AG20443 (cell line): Measurements from ENCODE around the gene ADGRB3.

Experiments
- DNase-seq: peaks from one replicate; pipeline ENCODE4 v3.0.0; 2012; ENCODE audit warnings: low spot score, mixed read lengths

ADGRB3 gene

GRCh38 chr6:68704485-68704884 lies 69.4 kb downstream of the ADGRB3 start:
- no peak for DNase-seq

DNA sequence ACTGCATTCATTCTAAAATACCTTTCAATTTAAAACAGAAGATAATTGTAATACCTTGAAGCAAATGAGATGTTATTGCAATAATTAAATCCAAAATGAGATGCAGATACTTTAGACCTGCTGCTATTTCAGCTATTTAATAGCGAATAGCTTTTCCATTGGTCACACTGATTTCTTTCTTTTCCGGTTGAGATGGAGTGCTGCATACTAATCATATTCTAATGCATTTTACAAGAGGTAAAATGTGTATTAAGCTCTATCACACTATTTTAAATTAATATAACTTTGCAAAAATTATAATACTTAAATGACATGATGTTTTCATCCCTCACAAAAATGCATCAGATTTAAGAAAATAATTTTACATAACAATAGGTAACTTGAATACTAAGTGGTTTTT lies 74.0 kb downstream of the ADGRB3 start:
- DNase-seq: no peak

- DNase-seq: no peak
These were observed 74.8 kb downstream of the ADGRB3 start for GRCh38 chr6:68709882-68710281.

DNA sequence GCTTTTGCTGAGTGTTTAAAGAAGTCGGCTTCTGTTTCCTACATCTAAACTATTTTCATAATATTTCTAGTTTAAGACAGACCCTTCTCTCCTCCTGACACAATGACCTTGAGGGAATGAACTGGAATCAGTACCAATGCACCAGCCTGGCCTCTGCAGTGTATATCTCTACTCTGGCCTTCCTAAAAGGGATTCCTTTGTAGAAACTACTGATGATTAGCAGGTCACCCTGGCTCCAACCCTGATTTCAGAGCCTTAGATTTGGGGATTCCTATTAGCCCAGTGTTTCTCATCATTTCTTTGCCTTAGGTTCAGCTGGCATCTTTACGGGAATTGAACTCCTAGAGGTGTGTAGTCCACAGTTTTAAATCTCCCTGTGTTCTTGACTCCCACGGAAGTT lies 75.4 kb downstream of the ADGRB3 start:
- DNase-seq: no peak

DNA sequence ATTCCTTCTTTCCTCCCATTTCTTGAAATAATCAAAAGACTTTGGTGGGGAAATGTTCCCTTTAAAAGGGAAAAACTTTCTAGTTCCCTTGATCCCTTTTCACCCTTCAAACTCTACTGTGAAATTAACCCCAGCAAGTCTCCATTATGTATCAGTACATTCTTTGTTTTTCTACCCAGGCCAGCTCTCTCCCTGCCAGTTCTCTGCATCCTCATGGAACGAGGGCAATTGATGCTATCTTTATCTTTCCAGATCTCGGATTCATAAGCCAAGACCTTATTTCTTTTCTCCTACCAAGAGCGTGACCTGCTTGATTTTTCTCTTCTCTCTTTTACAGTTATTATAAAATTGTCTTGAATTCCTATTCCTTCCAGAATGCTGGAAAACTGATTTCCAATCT lies 75.8 kb downstream of the ADGRB3 start:
- no peak for DNase-seq

DNA sequence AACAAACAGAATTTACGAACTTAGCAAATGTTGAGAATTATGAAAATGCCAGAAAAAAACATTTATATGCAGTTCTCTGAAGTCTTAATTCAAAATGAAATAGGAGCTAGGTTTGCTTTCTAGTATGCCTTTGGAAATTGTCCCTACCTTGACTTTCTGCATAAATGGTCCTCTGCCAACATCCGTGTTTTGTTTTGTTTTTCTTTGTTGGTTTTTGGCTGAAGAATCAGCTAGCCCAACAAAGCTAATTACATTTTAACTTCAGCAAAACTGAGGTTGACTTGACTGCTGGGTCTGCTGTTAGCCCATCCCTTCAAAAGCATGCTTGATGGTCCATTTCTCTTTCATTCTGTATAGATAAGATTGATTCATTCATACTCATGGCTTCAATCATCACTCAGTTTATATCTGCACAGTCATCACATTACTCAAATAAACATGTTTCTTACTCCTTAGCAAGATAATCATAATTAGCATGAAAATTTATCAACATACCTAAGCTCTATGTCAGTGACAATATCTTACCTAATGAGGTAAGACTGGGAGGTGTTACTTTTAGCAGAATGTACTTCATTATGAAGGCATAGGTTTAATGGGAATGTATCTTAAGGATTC lies 76.4 kb downstream of the ADGRB3 start:
- DNase-seq: no peak

DNA sequence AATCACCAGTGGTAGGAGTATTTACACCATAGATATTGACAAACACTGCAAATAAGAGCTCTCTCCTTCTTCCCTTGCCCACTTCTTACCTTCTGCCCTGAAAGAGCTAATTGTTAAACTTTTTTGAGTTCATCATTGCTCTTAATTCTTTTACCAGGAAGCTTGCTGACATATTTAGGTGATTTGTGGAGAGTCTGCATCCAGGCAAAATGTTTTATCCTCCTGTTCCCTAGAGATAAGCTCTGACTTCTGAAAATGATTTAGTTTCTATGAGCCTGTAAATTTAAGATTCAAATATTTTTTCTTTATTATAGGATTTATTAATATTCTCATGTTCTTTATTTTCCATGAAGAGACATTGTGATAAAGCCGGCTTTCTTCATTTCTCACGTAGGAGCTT lies 81.5 kb downstream of the ADGRB3 start:
- DNase-seq: no peak

GRCh38 chr6:68718385-68719073 lies 83.4 kb downstream of the ADGRB3 start:
- DNase-seq: no peak

- no peak for DNase-seq
These were observed 84.7 kb downstream of the ADGRB3 start for GRCh38 chr6:68719761-68720160.

DNA sequence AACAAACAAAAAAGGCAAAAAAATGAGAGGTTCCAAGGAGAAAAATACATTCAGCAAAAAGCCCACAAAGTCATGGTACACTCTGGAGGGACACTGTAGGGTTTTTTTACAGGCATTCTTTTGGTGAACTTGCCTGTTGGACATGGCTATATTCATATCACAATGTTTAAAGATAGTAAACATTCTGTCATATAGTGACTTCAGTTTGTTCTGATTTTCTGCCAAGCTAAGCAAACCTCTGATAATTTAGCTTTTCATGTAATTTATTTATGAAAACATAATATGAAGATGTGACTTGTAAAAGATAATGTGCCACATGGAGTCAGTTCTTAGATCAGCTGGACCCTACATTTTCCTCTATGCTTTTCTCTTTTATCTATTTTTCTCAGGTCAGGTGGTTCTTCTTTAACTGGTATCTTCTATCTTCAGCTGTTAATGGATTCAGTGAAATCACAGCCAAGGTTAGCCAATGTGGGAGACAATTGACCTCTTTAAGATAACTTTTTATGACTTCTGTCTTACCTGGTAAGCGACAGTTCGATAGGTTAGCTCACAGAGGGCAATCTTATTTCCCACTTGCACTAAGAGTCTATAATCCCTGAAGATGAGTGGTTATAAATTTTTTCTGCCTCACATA lies 87.9 kb downstream of the ADGRB3 start:
- no peak for DNase-seq

DNA sequence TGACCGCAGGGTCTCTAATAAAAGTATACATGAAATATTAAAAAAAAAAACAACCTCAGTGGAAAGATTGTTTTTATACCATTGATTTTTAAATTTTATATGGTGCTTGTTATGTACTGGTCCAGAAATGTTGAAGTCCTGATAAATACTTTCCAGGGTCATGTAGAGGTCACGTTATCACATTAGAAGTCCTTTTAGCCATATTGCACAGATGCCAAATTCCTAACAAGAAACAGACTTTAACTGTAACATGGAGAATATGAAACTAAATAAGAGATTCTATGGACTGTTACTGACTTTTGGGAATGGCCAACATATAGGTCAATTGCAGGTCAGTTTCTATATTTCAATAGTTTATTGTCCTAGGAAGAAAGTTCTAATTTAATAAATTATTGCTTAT lies 89.0 kb downstream of the ADGRB3 start:
- DNase-seq: no peak

DNA sequence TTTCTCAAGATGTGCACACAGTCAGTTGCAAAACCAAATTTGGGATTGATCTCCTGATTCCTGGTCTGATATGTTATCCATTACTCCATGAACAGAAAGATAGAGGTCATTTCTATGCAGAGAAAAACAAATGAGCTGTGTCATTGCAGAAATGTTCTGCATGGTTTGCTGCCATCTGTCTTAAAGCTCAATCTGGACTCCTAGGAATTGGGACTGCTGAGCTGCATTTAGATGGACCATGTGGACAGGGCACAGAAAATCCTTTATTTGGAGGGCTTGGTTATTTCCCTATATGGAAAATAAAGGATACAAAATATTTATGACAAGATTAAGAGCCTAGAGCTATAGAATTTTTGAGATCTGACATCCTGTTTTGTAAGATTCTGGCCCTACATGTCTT lies 91.3 kb downstream of the ADGRB3 start:
- DNase-seq: no peak

GRCh38 chr6:68726992-68727391 lies 91.9 kb downstream of the ADGRB3 start:
- DNase-seq: no peak

DNA sequence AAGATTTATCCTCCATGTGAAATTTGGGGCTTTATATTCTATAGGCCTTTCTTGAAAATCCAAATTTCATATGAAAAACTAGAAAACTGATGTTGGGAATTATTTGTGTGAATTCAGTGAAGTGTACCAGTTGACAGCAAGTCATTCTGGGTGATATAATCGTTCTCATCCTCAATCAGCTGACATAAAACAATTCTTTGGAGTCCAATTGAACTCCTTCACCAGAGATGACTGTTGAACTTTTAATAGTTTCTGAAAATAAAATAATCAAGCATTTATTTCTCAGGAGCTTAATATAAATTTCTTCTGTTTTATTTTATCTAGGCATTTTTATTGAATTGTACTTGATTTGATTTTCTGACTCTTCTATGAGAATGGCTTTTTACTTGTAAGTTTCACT lies 92.6 kb downstream of the ADGRB3 start:
- DNase-seq: no peak

GRCh38 chr6:68728159-68728979 lies 93.3 kb downstream of the ADGRB3 start:
- no peak for DNase-seq

DNA sequence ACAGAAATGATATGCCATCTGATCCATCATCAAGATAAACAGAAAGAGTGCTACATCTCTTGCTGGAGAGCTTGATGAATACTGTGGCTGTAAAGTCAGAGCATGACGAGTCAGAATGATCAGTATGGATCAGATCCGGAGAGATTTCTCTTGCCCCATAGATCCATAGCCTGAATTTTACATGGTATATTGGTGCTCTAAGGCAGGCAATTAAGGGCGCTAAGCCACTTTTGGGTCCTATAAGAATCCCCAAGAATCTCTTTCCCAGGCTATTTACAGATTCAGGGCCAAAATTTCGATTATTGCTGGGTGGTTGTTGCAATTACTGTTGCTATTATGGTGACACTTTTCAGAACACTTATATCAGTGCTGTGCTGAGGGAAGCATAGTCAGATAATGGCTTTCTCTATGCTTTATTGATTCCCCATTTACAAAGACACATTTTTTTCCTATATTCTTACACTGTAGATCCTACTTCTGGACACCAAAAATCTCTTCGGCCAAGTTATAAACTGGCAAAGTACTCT lies 94.4 kb downstream of the ADGRB3 start:
- DNase-seq: no peak

DNA sequence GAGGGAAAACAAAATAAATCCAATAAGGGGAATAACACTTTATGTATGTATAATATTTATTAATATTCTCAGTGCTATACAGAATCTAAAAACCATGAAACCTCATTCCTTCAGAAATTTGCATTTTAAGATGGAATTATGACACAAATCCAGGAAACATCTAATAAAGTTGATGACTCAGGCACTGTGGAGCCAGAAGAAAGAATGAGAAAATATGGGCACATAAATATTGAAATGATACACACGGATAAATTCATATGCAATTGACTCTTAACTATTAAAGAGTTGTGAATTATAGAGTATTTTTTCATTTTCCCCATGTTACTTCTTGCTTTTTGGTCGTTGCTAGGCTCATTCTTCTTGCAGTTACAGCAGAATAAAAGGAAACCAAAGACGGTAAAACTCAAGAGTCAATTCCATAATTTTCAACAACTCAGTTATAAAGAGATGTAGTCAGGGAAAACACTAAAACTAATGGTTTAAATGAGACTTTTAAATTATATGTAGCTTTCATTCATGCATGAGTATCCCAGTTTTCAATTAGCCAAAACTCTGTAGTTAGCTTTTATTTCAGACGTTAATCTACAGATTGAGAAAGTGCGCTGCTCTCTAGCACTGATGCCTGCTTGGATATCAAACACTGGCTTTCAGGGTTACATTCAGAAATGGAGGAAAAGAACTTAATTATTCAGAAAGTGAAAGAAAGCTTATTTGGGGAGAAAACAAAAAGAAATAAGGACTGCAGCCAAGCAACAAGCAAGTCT lies 95.4 kb downstream of the ADGRB3 start:
- no peak for DNase-seq

DNA sequence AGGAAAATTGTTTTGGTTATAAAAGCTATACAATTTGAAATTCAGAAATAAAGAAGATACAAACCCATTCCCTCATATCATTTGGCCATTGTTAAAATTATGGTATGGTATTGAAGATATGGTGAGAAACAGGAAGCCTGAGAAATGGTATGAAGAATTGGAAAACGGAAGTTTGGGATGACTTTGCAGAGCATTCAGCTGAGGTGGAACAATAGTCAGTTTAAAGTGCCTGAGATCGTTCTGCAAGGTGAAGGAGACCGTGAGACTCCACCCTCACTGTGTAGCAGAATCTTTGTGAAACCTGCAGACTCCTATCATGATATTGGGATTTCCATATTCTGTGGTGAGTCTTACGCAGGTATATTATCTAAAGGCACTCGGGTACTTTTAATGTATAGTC lies 97.3 kb downstream of the ADGRB3 start:
- no peak for DNase-seq

GRCh38 chr6:68735866-68736265 lies 100.8 kb downstream of the ADGRB3 start:
- DNase-seq: no peak

DNA sequence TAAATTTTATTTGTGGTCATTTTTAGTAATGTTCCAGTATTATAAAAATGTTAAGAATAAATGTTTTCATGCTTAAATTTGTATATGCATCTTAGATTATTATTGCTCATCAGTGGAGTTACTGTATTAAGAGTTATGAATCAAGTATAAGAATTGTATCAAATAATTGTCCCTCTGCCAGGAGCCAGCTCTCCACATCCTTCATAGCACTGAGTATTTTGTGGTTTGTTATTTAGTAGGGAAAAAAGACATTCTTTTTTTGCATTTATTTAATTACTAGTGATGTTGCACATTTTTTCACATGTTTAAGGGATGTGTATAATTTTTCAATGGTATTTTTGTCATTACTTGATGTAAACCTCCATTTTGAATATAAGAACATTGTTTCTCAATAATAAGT lies 102.0 kb downstream of the ADGRB3 start:
- no peak for DNase-seq

DNA sequence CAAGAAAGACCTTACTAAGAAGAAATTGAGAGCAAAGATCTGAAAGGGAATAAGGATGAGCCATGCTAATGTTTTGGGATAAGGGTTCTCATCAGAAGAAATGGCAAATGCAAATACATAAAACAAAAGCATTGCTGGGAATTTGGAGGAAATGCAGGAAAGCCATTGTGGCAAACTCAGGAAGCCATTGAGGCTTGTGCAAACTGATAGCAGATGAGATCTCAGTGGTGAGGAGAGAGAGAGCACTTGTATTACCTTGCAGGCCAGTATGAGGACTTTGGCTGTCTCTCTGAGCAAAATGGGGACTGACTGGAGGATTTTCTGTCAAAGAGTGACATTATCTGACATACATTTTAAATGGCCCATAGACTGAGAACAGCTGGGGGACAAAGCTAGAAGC lies 103.0 kb downstream of the ADGRB3 start:
- DNase-seq: no peak
